GM23338 (cell line): Measurements from ENCODE around the gene CWH43.

ENCODE experiments used
- CREB1 ChIP-seq: fragments of 250-450 bp; sonication (Bioruptor Pico); IDR thresholded peaks from 2 replicates; pipeline ENCODE4 v1.5.0; 2020; ENCODE audit warnings: low read depth, mild to moderate bottlenecking, moderate library complexity
- CTCF ChIP-seq, 2 experiments: fragments of 200-600 bp in 1 of 2; sonication (generic) in 1 of 2; conservative IDR thresholded peaks; 2 replicates each; pipeline versions ENCODE4 v1.5.1 to v1.6.1; 2016 to 2017; ENCODE audit warnings: antibody characterized with exemption in 2 of 2, low read depth in 2 of 2, mild to moderate bottlenecking in 2 of 2, moderate library complexity in 1 of 2
- POLR2AphosphoS5 ChIP-seq: IDR thresholded peaks from 2 replicates; pipeline ENCODE4 v1.6.1; 2016; ENCODE audit warnings: antibody characterized with exemption, low read depth

- TF ChIP-seq CTCF (conservative IDR thresholded peaks at IDR 0.05; ENCODE audit: low read depth in 2 of 2) (no peak), POLR2AphosphoS5 (no peak), CREB1 (CRISPR knock-in tag) (no peak)
Observed at GRCh38 chr4:48960988-48961635, 25.0 kb upstream of the CWH43 start.
